ENCODE results near the gene SCAF8.

- TF ChIP-seq POLR2A (IDR thresholded peaks at IDR 0.05) (no peak), CTCF (IDR thresholded peaks at IDR 0.05 in 4 of 5, conservative IDR thresholded peaks at IDR 0.05 in 1 of 5) (no peak)
These were observed 4.2 kb downstream of the SCAF8 start for GRCh38 chr6:154737424-154737823.

Data from gastrocnemius medialis (tissue), 4 donors.